ENCODE results near the gene MLKL.
A peak's percentile ranks its signal among the peaks of the same experiment; 100 is the strongest.
"Not testable (repeated sequence)": the region's sequence is repeated elsewhere in the genome, so short reads cannot be mapped to it uniquely, and the experiment has no call there.

Gene MLKL

GRCh38 chr16:74700116-74700437 lies 585 bp downstream of the MLKL start:
- peak overlapping the region; percentile 38 for H3K4me3 ChIP-seq
- DNase-seq (ENCODE audit: low spot score in 2 of 2) = peak in 1 of 2 experiments; percentile 36
- H3K36me3 ChIP-seq (replicated peaks) = no peaks in the 10 kb centered on the region
- H3K27me3 ChIP-seq (ENCODE audit: low read depth) = no peaks in the 10 kb centered on the region
- no peaks in the 10 kb centered on the region for H3K9me3 ChIP-seq
- in situ Hi-C loops (cut with MboI; ENCODE audit: low sequenced_read_pairs) = no loop called here
- peaks cover 16% of the 10 kb centered on the region for H3K4me1 ChIP-seq

GRCh38 chr16:74699666-74700065 lies 996 bp downstream of the MLKL start:
- Histone ChIP-seq H3K36me3 (replicated peaks) (no peaks in the 10 kb centered on the region), H3K4me3 (peak overlapping the region; percentile 38), H3K27me3 (ENCODE audit: low read depth) (no peaks in the 10 kb centered on the region), H3K4me1 (peaks cover 16% of the 10 kb centered on the region), H3K9me3 (no peaks in the 10 kb centered on the region)
- in situ Hi-C loops (cut with MboI; ENCODE audit: low sequenced_read_pairs) = no loop called here
- DNase-seq (ENCODE audit: low spot score in 2 of 2) = no peak

GRCh38 chr16:74698222-74698621 lies 2.4 kb downstream of the MLKL start:
- Histone ChIP-seq H3K27me3 (ENCODE audit: low read depth) (no peaks in the 10 kb centered on the region), H3K9me3 (no peaks in the 10 kb centered on the region), H3K4me3 (no peak overlapping the region), H3K4me1 (peaks cover 16% of the 10 kb centered on the region), H3K36me3 (replicated peaks) (no peaks in the 10 kb centered on the region)
- in situ Hi-C loops (cut with MboI; ENCODE audit: low sequenced_read_pairs) = no loop called here
- DNase-seq (ENCODE audit: low spot score in 2 of 2) = no peak

- in situ Hi-C loops (cut with MboI; ENCODE audit: low sequenced_read_pairs) = no loop called here
- peak overlapping the region; percentile 18 for H3K4me3 ChIP-seq
- H3K9me3 ChIP-seq = no peaks in the 10 kb centered on the region
- H3K4me1 ChIP-seq = peaks cover 14% of the 10 kb centered on the region
- DNase-seq (ENCODE audit: low spot score in 2 of 2) = peak; percentile 84 to 88
- no peaks in the 10 kb centered on the region for H3K27me3 ChIP-seq (ENCODE audit: low read depth)
- H3K36me3 ChIP-seq (replicated peaks) = peaks cover 5% of the 10 kb centered on the region
These were observed 4.9 kb downstream of the MLKL start for GRCh38 chr16:74695450-74696422.

- no peaks in the 10 kb centered on the region for H3K9me3 ChIP-seq
- H3K27me3 ChIP-seq (ENCODE audit: low read depth) = no peaks in the 10 kb centered on the region
- H3K4me3 ChIP-seq = no peak overlapping the region
- peaks cover 5% of the 10 kb centered on the region for H3K36me3 ChIP-seq (replicated peaks)
- no peak for DNase-seq (ENCODE audit: low spot score in 2 of 2)
- no peaks in the 10 kb centered on the region for H3K4me1 ChIP-seq
- in situ Hi-C loops (cut with MboI; ENCODE audit: low sequenced_read_pairs) = no loop called here
These were observed 9.4 kb downstream of the MLKL start for GRCh38 chr16:74691093-74691855.

GRCh38 chr16:74682556-74682955 lies 18.1 kb downstream of the MLKL start:
- Histone ChIP-seq H3K36me3 (replicated peaks) (no peaks in the 10 kb centered on the region; the same call in 1 of the 2 replicates), H3K27me3 (ENCODE audit: low read depth) (no peaks in the 10 kb centered on the region), H3K4me1 (no peaks in the 10 kb centered on the region), H3K9me3 (no peaks in the 10 kb centered on the region; the same call in 1 of the 2 replicates), H3K4me3 (no peak overlapping the region)
- DNase-seq (ENCODE audit: low spot score in 2 of 2) = peak in 1 of 2 experiments; percentile 25
- in situ Hi-C loops (cut with MboI; ENCODE audit: low sequenced_read_pairs) = no loop called here

GRCh38 chr16:74680681-74681080 lies 20.0 kb downstream of the MLKL start:
- in situ Hi-C loops (cut with MboI; ENCODE audit: low sequenced_read_pairs) = no loop called here
- no peaks in the 10 kb centered on the region; the same call in 1 of the 2 replicates for H3K36me3 ChIP-seq (replicated peaks)
- no peaks in the 10 kb centered on the region for H3K27me3 ChIP-seq (ENCODE audit: low read depth)
- DNase-seq (ENCODE audit: low spot score in 2 of 2) = no peak
- no peak overlapping the region for H3K4me3 ChIP-seq
- H3K9me3 ChIP-seq = no peaks in the 10 kb centered on the region; the same call in 1 of the 2 replicates
- H3K4me1 ChIP-seq = no peaks in the 10 kb centered on the region

- no peak for DNase-seq (ENCODE audit: low spot score in 2 of 2)
- H3K4me1 ChIP-seq = no peaks in the 10 kb centered on the region
- H3K4me3 ChIP-seq = no peak overlapping the region
- H3K9me3 ChIP-seq = no peaks in the 10 kb centered on the region; the same call in 1 of the 2 replicates
- no peaks in the 10 kb centered on the region for H3K27me3 ChIP-seq (ENCODE audit: low read depth)
- in situ Hi-C loops (cut with MboI; ENCODE audit: low sequenced_read_pairs) = no loop called here
- H3K36me3 ChIP-seq (replicated peaks) = no peaks in the 10 kb centered on the region
These were observed 20.7 kb downstream of the MLKL start for GRCh38 chr16:74679983-74680382.

GRCh38 chr16:74677868-74678267 lies 22.8 kb downstream of the MLKL start:
- in situ Hi-C loops (cut with MboI; ENCODE audit: low sequenced_read_pairs) = no loop called here
- no peaks in the 10 kb centered on the region for H3K4me1 ChIP-seq
- H3K4me3 ChIP-seq = no peak overlapping the region
- no peaks in the 10 kb centered on the region for H3K27me3 ChIP-seq (ENCODE audit: low read depth)
- DNase-seq (ENCODE audit: low spot score in 2 of 2) = no peak
- H3K9me3 ChIP-seq = no peaks in the 10 kb centered on the region; the same call in 1 of the 2 replicates
- H3K36me3 ChIP-seq (replicated peaks) = no peaks in the 10 kb centered on the region

GRCh38 chr16:74673876-74674275 lies 26.8 kb downstream of the MLKL start:
- H3K36me3 ChIP-seq (replicated peaks) = no peaks in the 10 kb centered on the region
- no peak for DNase-seq (ENCODE audit: low spot score in 2 of 2)
- H3K4me3 ChIP-seq = no peak overlapping the region
- H3K27me3 ChIP-seq (ENCODE audit: low read depth) = no peaks in the 10 kb centered on the region
- no peaks in the 10 kb centered on the region for H3K4me1 ChIP-seq
- in situ Hi-C loops (cut with MboI; ENCODE audit: low sequenced_read_pairs) = no loop called here
- no peaks in the 10 kb centered on the region for H3K9me3 ChIP-seq

- in situ Hi-C loops (cut with MboI; ENCODE audit: low sequenced_read_pairs); DNase-seq (ENCODE audit: low spot score in 2 of 2); H3K27me3 ChIP-seq (ENCODE audit: low read depth); H3K4me1 ChIP-seq; H3K4me3 ChIP-seq; H3K9me3 ChIP-seq: not testable (repeated sequence)
- H3K36me3 ChIP-seq (replicated peaks) = peaks cover 19% of the 10 kb centered on the region
These were observed 31.8 kb downstream of the MLKL start for GRCh38 chr16:74668877-74669276.

- Histone ChIP-seq H3K36me3 (replicated peaks) (peaks cover 35% of the 10 kb centered on the region), H3K27me3 (ENCODE audit: low read depth) (no peaks in the 10 kb centered on the region), H3K4me3 (peak overlapping the region; percentile 95), H3K9me3 (peaks cover 3% of the 10 kb centered on the region; the same call in 1 of the 2 replicates), H3K4me1 (peaks cover 7% of the 10 kb centered on the region)
- DNase-seq (ENCODE audit: low spot score in 2 of 2) = peak; percentile 12 to 57
- in situ Hi-C loops (cut with MboI; ENCODE audit: low sequenced_read_pairs) = no loop called here
These were observed 33.4 kb downstream of the MLKL start for GRCh38 chr16:74667255-74667700.

- DNase-seq (ENCODE audit: low spot score in 2 of 2) = peak; percentile 97 to 99
- Histone ChIP-seq H3K27me3 (ENCODE audit: low read depth) (no peaks in the 10 kb centered on the region), H3K9me3 (peaks cover 3% of the 10 kb centered on the region; the same call in 1 of the 2 replicates), H3K4me3 (peak within 1 kb of the TSS; percentile 95), H3K4me1 (peaks cover 7% of the 10 kb centered on the region), H3K36me3 (replicated peaks) (peaks cover 41% of the 10 kb centered on the region)
- in situ Hi-C loops (cut with MboI; ENCODE audit: low sequenced_read_pairs) = no loop called here
These were observed 34.0 kb downstream of the MLKL start, which contains the start of gene RFWD3 for GRCh38 chr16:74666425-74667254. RFWD3 (minus strand) TSS chr16:74666877; CDS start chr16:74661449, 5,428 bp downstream.

All from HAP-1 (cell line).